IPS DF 19.7 (cell line): ENCODE results near the gene NAA10.

Source experiments
- DNase-seq: peaks from one replicate; pipeline ENCODE4 v3.0.0-alpha.2; 2013; ENCODE audit warnings: low read depth, low spot score

The NAA10 gene

GRCh38 chrX:153909024-153909979 is 25.5 kb downstream of the NAA10 start:
- no peak for DNase-seq

DNA sequence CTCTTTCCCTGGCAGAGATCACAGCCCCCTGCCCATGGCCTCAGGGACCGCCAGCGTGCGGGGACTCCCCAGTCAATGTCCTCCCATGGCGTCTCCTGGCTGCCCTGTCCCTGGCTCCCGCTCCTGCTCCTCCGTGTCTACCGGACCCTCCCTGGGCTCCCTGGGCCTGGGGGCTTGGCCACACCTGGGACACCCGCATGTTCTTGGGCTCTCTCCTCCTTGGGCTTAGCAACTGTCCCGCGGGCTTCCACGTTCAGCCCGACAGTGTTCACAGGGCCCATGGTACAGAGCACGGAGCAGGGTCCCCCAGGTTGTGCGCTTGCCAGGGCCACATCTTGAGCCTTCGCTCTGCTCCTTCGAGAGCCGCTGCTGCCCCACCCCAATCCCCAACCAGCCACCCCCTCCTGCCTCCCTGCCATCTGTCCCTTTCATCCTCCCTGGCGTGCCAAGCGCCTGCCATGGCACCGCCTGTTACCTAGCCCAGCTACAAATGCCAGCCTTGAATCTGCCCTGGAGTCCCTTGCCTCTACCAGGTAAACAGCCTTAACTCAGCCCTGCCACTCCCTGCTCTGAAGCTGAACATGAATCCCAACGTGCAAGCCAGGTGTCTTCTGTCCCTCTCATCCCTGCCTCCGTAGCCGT is 26.5 kb downstream of the NAA10 start:
- DNase-seq: no peak

- DNase-seq: no peak
Observed at GRCh38 chrX:153907456-153907855, 27.4 kb downstream of the NAA10 start.

DNA sequence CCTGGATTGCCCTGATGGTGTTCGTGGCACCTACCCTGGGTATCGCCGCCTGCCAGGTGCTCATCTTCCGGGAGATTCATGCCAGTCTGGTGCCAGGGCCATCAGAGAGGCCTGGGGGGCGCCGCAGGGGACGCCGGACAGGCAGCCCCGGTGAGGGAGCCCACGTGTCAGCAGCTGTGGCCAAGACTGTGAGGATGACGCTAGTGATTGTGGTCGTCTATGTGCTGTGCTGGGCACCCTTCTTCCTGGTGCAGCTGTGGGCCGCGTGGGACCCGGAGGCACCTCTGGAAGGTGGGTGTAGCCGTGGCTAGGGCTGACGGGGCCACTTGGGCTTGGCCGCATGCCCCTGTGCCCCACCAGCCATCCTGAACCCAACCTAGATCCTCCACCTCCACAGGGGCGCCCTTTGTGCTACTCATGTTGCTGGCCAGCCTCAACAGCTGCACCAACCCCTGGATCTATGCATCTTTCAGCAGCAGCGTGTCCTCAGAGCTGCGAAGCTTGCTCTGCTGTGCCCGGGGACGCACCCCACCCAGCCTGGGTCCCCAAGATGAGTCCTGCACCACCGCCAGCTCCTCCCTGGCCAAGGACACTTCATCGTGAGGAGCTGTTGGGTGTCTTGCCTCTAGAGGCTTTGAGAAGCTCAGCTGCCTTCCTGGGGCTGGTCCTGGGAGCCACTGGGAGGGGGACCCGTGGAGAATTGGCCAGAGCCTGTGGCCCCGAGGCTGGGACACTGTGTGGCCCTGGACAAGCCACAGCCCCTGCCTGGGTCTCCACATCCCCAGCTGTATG is 28.5 kb downstream of the NAA10 start:
- no peak for DNase-seq

GRCh38 chrX:153905481-153906095 is 29.2 kb downstream of the NAA10 start:
- DNase-seq: no peak

- no peak for DNase-seq
Observed at GRCh38 chrX:153903991-153904957, 30.6 kb downstream of the NAA10 start, which contains the start of gene AVPR2. AVPR2 (plus strand) TSS chrX:153904673; CDS start chrX:153905146, 473 bp downstream.

- no peak for DNase-seq
Observed at GRCh38 chrX:153903238-153903980, 31.4 kb downstream of the NAA10 start.

GRCh38 chrX:153902385-153902784 is 32.5 kb downstream of the NAA10 start:
- no peak for DNase-seq

DNA sequence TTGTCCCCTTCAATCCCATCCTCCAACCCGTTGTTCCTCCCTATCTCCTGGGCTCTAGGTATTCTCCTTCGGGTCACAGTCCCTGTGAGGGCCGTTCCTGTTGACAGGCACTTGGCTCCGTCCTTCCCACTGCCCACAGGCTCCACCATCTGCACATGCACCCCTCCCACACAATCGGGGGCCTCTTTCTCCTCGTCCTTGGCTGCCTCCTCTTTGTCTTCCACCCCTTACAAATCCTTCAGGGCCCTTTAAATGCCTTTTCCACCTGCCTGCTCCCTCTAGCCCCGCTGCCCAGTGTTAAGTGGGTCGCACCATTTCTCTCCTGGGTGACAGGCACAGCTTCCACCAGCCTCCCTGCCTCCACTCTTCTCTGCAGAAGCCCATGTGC is 33.1 kb downstream of the NAA10 start:
- DNase-seq: no peak

DNA sequence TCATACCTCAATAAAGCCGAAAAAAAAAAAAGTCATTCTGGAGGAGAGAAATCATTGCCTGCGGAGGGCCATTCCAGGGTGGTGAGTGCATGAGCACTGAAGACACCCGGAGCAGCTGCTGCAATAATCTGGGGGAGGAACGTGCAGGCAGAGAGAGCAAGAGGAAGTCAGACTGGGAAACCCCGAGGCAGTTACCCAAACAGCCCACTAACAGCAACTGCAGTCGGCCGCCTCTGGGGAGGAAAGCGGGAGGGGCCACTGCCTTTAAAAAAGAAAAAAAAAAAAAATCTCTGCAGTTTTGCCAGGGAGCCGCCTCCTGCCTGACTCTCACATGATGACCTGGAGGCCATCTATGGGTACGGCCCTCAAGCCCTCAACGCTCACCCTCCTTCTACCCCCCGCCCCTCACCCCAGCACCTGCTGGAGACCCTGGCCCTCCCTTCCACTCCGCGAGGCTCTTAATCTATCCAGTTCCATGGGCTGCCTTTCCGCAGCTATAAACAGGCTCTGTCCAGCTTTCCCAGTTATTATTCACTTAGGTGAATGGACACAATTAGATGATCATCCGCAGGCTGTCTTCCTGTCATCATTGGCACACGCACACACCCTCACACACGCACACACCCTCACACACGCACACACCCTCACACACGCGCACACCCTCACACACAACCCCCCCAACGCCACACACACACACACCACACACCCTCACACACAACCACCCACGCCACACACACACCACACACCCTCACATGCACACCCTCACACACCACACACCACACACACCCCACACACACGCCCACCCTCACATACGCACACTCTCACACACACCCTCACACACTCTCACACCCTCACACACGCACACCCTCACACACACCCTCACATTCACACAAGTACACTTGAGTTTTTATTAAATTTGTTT is 33.7 kb downstream of the NAA10 start:
- no peak for DNase-seq

- DNase-seq: no peak
Observed at GRCh38 chrX:153897899-153898298, 36.9 kb downstream of the NAA10 start.

DNA sequence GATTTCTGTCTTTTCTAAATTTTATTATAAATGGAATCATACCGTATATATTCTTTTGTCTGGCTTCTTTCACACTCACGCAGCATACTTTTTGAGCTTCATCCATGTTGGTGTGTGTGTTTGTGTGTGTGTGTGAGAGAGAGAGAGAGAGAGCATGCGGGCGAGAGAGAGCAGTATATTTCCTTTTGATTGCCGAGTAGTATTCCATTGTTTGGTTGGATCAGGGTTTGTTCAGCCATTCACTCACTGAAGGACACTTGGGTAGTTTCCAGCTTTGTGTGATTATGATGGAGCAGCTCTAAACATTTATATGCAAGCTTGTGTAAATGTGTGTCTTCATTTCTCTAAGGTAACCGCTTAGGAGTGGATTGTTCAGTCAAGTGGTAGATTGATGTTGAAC is 45.7 kb downstream of the NAA10 start:
- DNase-seq: no peak

- no peak for DNase-seq
Observed at GRCh38 chrX:153888344-153888743, 46.5 kb downstream of the NAA10 start.

GRCh38 chrX:153887385-153887784 is 47.5 kb downstream of the NAA10 start:
- no peak for DNase-seq

- no peak for DNase-seq
Observed at GRCh38 chrX:153886915-153887314, 47.9 kb downstream of the NAA10 start.

DNA sequence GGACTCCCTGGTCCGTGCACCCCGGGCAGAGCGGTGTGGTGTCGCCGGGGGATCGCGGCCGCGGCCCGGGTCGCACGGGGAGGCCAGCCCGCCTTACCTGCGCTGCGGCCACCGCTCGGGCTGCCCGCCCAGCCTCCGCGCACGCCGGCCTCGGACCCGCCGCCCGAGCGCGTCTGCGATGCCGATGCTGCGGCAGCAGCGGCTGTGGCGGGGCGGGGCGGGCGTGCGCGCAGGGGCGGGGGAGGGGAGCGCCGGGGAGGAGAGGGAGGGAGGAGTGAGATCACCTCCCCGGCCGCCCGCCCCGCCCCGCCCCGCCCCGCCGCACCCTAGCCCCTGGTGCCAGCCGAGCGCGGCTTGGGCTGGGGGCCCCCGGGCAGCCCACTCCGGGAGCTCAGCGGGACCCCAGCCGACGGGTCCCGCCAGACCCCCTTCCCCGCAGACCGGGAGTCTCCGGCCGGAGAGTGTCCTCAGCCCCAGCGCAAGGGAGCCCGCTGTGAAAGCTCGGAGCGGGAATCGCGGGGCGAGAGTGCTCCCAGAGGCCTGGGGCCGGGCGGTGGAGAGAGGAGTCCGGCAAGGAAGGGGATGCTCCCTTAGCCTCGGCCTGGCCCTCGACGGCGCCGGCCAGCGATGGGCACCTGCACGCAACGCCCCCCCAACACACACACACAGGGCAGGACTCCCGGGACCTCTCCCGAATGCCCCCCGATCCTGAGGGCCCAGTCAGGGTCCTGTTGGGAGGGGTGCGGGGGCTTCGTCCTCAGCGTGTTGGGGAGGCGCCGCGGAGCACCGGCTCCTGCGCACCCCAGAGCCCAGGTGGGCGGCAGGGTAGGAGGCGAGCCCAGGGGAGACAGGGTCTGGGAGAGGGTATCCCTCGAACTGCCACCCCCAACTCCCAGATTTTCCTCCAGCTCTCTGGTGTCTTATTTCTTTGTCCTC is 48.6 kb downstream of the NAA10 start, which contains the start of gene L1CAM:
Gene L1CAM (minus strand): TSS at position 206 of the 936 bp plus-strand sequence. CDS start 10,337 bp downstream, outside the sequence.
- no peak for DNase-seq

GRCh38 chrX:153885208-153885787 is 49.5 kb downstream of the NAA10 start:
- DNase-seq: no peak
